HepG2 (cell line): ENCODE measurements around the gene DTYMK. TPM values are rescaled to one million over a fixed set of nuclear protein-coding genes. Genes with fewer than 3 reads are reported as not detected.
A peak's percentile ranks its signal among the peaks of the same experiment; 100 is the strongest.

Source experiments
- BRD4 ChIP-seq: sonication (generic); formaldehyde crosslinking; IDR thresholded peaks from 2 replicates; pipeline ENCODE4 v1.4.0; 2020; ENCODE audit warnings: missing genetic modification reagents
- DRAP1 ChIP-seq: IDR thresholded peaks from 2 replicates; pipeline ENCODE4 v1.6.1; 2016; ENCODE audit warnings: missing genetic modification reagents, missing compliant biosample characterization
- ELF1 ChIP-seq: sonication (generic); formaldehyde crosslinking; IDR thresholded peaks from 2 replicates; pipeline ENCODE4 v1.4.0; 2020; ENCODE audit warnings: missing genetic modification reagents
- FOXK1 ChIP-seq: sonication (generic); formaldehyde crosslinking; IDR thresholded peaks from 2 replicates; pipeline ENCODE4 v1.4.0; 2020; ENCODE audit warnings: low read depth, missing genetic modification reagents, borderline replicate concordance
- FOXO1 ChIP-seq: sonication (generic); formaldehyde crosslinking; IDR thresholded peaks from 2 replicates; pipeline ENCODE4 v1.4.0; 2020; ENCODE audit warnings: missing genetic modification reagents
- HMG20A ChIP-seq: IDR thresholded peaks from 2 replicates; pipeline ENCODE4 v1.6.1; 2016; ENCODE audit warnings: borderline replicate concordance
- HNRNPH1 ChIP-seq: fragments of 200-400 bp; formaldehyde crosslinking; optimal IDR thresholded peaks from 2 replicates; pipeline ENCODE3; 2017; ENCODE audit warnings: mild to moderate bottlenecking, low read depth, low read length
- IRF2 ChIP-seq: IDR thresholded peaks from 2 replicates; pipeline ENCODE4 v1.6.1; 2018; ENCODE audit warnings: missing genetic modification reagents, missing compliant biosample characterization
- LCORL ChIP-seq, 2 experiments: fragments of 450-650 bp in 1 of 2; sonication (generic) in 1 of 2; formaldehyde crosslinking in 1 of 2; IDR thresholded peaks; 2 replicates each; pipeline versions ENCODE4 v1.5.0 to v1.6.1; 2017 to 2020; ENCODE audit warnings: antibody characterized with exemption in 1 of 2, missing genetic modification reagents in 1 of 2
- MATR3 ChIP-seq: sonication (generic); formaldehyde crosslinking; IDR thresholded peaks from 2 replicates; pipeline ENCODE4 v1.4.0; 2020; ENCODE audit warnings: missing genetic modification reagents
- MLX ChIP-seq: IDR thresholded peaks from 2 replicates; pipeline ENCODE4 v1.6.1; 2016
- NFIC ChIP-seq: IDR thresholded peaks from 2 replicates; pipeline ENCODE4 v1.6.1; 2012; ENCODE audit warnings: mild to moderate bottlenecking, low read length, inconsistent platforms
- NFYC ChIP-seq: IDR thresholded peaks from 2 replicates; pipeline ENCODE4 v1.6.1; 2016; ENCODE audit warnings: missing genetic modification reagents, missing compliant biosample characterization
- PATZ1 ChIP-seq: sonication (generic); formaldehyde crosslinking; IDR thresholded peaks from 2 replicates; pipeline ENCODE4 v1.4.0; 2020; ENCODE audit warnings: missing genetic modification reagents
- SCMH1 ChIP-seq: sonication (generic); formaldehyde crosslinking; IDR thresholded peaks from 2 replicates; pipeline ENCODE4 v1.9.0; 2021; ENCODE audit warnings: missing genetic modification reagents, mild to moderate bottlenecking, borderline replicate concordance
- SIN3A ChIP-seq: IDR thresholded peaks from 2 replicates; pipeline ENCODE4 v1.6.1; 2011; ENCODE audit warnings: low read depth, mild to moderate bottlenecking, control low read depth, low read length, borderline replicate concordance
- SYNCRIP ChIP-seq: fragments of 200-400 bp; formaldehyde crosslinking; IDR thresholded peaks from 2 replicates; pipeline ENCODE4 v1.6.1; 2018; ENCODE audit warnings: mild to moderate bottlenecking, low read depth, low read length; ENCODE audit not compliant: insufficient read depth
- ZNF136 ChIP-seq: sonication (generic); formaldehyde crosslinking; IDR thresholded peaks from 2 replicates; pipeline ENCODE4 v1.8.1; 2022; ENCODE audit warnings: low read depth, mild to moderate bottlenecking, moderate library complexity, missing genetic modification reagents
- ZNF275 ChIP-seq: sonication (generic); formaldehyde crosslinking; IDR thresholded peaks from 2 replicates; pipeline ENCODE4 v1.8.0; 2022; ENCODE audit warnings: missing genetic modification reagents, mild to moderate bottlenecking, inconsistent platforms, borderline replicate concordance
- ZNF484 ChIP-seq: sonication (generic); formaldehyde crosslinking; IDR thresholded peaks from 2 replicates; pipeline ENCODE4 v1.5.1; 2020; ENCODE audit warnings: mild to moderate bottlenecking, low read depth, missing genetic modification reagents, borderline replicate concordance
- ZNF883 ChIP-seq: sonication (generic); formaldehyde crosslinking; IDR thresholded peaks from 2 replicates; pipeline ENCODE4 v1.5.1; 2020; ENCODE audit warnings: mild to moderate bottlenecking, missing genetic modification reagents; ENCODE audit errors: not compliant biosample characterization
- polyA plus RNA-seq, 8 experiments: library from polyadenylated mRNA; depleted of rRNA in 3 of 8; stranded (reverse) in 7 of 8; unstranded in 1 of 8; fragments of >200 nt; fragmentation: Illumina TruSeq in 4 of 8; extraction: Trizol in 4 of 8; gene quantifications; 2 replicates each; pipeline versions ENCODE4 v1.2.1 to v1.2.3, GENCODE V29; 2011 to 2016; ENCODE audit warnings: low read depth in 4 of 8, missing spikeins in 1 of 8, mixed read lengths in 1 of 8; ENCODE audit not compliant: insufficient read depth in 1 of 8
- total RNA-seq, 5 experiments: library from RNA; depleted of rRNA; stranded (reverse); fragments of >200 nt; fragmentation: Illumina TruSeq; extraction: Trizol; gene quantifications; 2 replicates each; pipeline ENCODE4 v1.2.3, GENCODE V29; 2016; ENCODE audit warnings: low read depth in 1 of 5
- TF ChIP-seq, protein P1 (sequence below): sonication (generic); formaldehyde crosslinking; IDR thresholded peaks from 2 replicates; pipeline ENCODE4 v1.5.0; 2020; ENCODE audit warnings: missing genetic modification reagents, mild to moderate bottlenecking, borderline replicate concordance

Gene DTYMK
- total and polyA plus RNA-seq, 2 of the 13 experiments (the other 11 are each of a cell fraction or from before 2014, with no cell fraction given): 57.5 to 134 TPM

- TF ChIP-seq PATZ1 (CRISPR knock-in tag): no peak
- no peak for TF ChIP-seq MATR3
- 0 out of 2 replicates have a peak, but pooled peaks have one; percentile 7 for TF ChIP-seq ELF1 (CRISPR knock-in tag)
- TF ChIP-seq NFYC (CRISPR knock-in tag): no peak
- TF ChIP-seq BRD4 (CRISPR knock-in tag): no peak
- TF ChIP-seq FOXK1 (CRISPR knock-in tag): no peak
- TF ChIP-seq HMG20A (CRISPR knock-in tag): no peak
- TF ChIP-seq FOXO1: no peak
- TF ChIP-seq NFIC: no peak
- TF ChIP-seq ZNF275 (CRISPR knock-in tag): no peak
- TF ChIP-seq, protein P1, sequence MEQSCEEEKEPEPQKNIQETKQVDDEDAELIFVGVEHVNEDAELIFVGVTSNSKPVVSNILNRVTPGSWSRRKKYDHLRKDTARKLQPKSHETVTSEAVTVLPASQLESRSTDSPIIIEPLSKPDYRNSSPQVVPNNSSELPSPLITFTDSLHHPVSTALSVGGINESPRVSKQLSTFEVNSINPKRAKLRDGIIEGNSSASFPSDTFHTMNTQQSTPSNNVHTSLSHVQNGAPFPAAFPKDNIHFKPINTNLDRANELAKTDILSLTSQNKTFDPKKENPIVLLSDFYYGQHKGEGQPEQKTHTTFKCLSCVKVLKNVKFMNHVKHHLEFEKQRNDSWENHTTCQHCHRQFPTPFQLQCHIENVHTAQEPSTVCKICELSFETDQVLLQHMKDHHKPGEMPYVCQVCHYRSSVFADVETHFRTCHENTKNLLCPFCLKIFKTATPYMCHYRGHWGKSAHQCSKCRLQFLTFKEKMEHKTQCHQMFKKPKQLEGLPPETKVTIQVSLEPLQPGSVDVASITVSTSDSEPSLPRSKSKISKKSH (CRISPR knock-in tag): 0 out of 2 replicates have a peak, but pooled peaks have one; percentile 23
- 0 out of 2 replicates have a peak, but pooled peaks have one; percentile 17 for TF ChIP-seq IRF2
- TF ChIP-seq MLX (CRISPR knock-in tag): no peak
- TF ChIP-seq SCMH1 (CRISPR knock-in tag): no peak
- TF ChIP-seq SIN3A: no peak
- TF ChIP-seq HNRNPH1: no peak
- no peak for TF ChIP-seq ZNF136 (CRISPR knock-in tag)
- TF ChIP-seq ZNF883: no peak
- no peak for TF ChIP-seq ZNF484
- no peak for TF ChIP-seq LCORL (IDR thresholded peaks at IDR 0.05)
- no peak for TF ChIP-seq LCORL (CRISPR knock-in tag; IDR thresholded peaks at IDR 0.05)
- no peak for TF ChIP-seq SYNCRIP
- TF ChIP-seq DRAP1 (CRISPR knock-in tag): no peak
Measured at GRCh38 chr2:241724259-241724974, 37.8 kb upstream of the DTYMK start (continued).
